Left renal cortex interstitium (tissue), 4 donors: Measurements from ENCODE around the gene GRK6. TPM values are rescaled to one million over a fixed set of nuclear protein-coding genes. Genes with fewer than 3 reads are reported as not detected.

Experiments used
- DNase-seq, 4 donors: peaks; one replicate each; pipeline ENCODE4 v3.0.0-alpha.2; 2013; ENCODE audit warnings: low read depth in 4 of 4, low spot score in 2 of 4, missing footprints in 1 of 4
- polyA plus RNA-seq, 4 donors: library from polyadenylated mRNA; unstranded; fragments of 120-200 nt; gene quantifications; one replicate each; pipeline ENCODE4 v1.2.1, GENCODE V29; 2013; ENCODE audit not compliant: insufficient read length in 4 of 4

GRK6 gene
- polyA plus RNA-seq, 4 donors = 24.8 to 34.1 (median 29.4) TPM

DNA sequence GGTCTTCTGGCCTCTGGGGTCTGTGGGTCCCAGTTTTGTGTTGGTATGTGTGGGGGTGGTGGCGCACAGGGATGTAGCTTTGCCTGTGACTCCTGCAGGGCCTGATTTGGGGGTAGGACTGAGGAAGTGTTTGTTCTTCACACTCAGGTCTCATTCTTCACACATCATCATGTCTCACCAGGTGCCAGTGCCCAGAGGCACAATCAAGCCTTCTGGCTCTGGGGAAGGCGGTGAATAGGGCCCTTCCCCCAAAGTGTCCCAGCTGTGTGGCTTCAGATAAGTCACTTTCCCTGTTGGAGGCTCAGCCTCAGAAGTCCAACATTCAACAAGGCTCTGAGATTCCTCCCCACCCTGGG lies 41.8 kb downstream of the GRK6 start:
- no peak for DNase-seq

DNA sequence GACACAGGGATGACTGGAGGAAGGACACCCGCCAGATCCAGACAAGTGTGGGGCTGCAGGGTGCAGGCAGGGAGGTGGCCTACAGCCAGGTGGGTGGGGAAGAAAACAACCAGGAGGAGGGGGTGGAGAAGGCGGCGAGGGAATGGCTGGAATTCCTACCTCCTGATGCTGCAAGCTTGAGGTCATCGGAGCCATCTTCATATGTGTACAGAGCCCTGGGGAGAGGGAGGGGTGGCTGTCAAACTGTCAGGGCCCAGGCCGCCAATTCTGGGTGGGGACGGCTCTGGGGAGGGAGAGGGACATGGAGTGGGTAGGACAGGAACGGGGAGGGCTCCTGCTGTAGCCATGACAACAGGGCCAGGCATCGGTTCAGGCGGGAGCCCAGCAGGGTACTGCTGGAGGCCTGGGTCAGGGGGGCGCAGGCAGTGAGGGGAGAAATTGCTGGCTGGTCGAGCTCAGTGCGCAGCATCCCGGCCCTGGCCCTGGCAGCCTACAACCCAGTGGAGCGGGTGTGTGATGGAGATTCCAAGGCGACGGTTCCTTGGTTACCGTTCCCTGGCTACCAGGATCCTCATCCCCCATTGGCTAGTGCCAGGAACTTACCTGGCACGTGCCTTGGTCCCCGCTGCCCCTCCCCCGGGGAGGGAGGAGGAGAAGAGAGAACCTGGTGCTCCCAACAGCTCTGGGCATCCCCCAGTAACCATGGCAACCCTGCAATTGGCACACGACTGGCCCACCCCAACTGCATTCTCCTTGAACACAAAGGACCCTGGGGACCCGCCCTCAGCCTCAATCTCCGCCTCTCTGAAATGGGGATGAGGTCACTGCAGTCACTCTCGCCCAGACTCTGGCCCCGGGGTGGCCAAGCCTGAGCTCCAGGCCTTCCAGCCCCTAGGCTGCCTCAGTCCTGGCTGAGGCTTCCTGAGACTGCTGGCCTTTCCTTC lies 42.5 kb downstream of the GRK6 start:
- DNase-seq = no peak

- no peak for DNase-seq
Observed at GRCh38 chr5:177469750-177470525, 43.5 kb downstream of the GRK6 start.

DNA sequence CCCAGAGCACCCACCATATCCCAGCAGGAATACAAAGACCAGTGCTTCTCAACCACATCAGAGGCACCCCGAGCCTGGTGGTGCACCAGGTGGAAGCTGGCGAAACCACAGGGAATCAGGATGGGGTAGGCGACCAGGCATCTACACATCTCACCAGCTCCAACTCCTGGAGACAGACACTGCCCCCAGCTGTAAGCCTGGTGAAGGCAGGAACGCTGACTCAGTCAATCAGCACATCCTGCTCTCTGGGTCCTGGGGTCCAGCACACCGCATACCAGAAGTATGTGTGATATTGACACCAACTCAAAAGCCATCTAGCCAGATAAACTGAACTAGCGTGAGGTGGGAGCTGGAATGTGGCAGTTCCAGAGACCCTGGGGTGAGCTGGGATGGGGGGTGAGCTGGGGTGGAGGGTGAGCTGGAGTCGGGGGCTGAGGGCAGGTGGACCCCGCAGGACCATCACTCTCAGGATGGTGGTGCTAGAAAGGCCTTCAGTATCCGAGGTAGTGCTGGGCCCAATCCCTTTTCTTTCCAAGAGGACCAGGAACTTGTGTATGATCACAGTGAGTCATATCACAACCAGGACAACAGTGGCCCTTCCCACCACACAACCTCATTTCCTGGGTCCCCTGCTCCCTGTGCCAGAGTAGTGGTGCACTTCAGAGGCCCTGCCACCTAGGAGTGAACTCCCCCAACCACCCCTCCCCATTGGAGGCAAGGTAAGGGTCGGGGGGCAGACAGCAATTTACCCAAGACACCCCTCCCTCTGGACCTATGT lies 44.5 kb downstream of the GRK6 start:
- no peak for DNase-seq

DNA sequence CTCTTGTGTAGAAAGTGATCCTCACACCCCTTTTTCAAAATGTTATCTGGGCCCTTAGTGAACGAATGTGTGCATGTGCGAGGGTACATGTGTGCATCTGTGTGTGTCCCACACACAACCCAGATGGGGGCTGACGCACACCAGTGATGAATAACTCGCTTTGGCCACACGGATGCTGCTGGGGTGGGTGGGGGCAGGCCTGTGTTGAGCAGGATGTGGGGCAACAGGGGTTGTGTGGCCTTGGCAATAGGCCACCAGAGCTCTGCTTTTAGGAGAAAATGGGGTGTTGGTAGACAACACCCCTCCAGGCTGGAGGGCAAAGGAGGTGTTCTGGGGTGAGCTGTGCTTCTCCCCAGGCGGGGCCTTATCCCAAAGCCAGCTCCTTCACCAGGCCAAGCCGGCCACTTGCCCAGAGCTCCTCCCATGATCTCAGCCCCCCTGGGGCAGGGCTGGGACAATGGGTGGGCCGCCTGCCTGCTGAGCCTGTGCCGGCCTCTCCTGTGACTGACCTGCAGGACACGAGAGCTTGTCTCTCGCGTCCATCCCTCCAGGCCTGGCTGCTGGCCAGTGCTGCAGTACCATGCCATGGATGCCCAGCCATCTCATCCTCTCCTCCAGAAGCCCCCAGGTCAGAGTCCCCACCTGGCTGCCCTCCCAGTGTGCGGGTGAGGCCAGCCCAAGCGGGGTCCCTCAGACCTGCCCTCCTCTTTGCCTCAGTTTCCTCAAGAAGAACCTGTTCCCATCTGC lies 45.3 kb downstream of the GRK6 start:
- no peak for DNase-seq

GRCh38 chr5:177472460-177473442 lies 46.3 kb downstream of the GRK6 start:
- DNase-seq = no peak

- no peak for DNase-seq
Observed at GRCh38 chr5:177473443-177474001, 47.0 kb downstream of the GRK6 start, which contains the start of gene DBN1. TSS of gene DBN1 (minus strand) at chr5:177473634. CDS start at chr5:177473521, 113 bp downstream.

GRCh38 chr5:177474002-177474476 lies 47.6 kb downstream of the GRK6 start:
- no peak for DNase-seq

GRCh38 chr5:177474846-177475562 lies 48.5 kb downstream of the GRK6 start:
- no peak for DNase-seq

DNA sequence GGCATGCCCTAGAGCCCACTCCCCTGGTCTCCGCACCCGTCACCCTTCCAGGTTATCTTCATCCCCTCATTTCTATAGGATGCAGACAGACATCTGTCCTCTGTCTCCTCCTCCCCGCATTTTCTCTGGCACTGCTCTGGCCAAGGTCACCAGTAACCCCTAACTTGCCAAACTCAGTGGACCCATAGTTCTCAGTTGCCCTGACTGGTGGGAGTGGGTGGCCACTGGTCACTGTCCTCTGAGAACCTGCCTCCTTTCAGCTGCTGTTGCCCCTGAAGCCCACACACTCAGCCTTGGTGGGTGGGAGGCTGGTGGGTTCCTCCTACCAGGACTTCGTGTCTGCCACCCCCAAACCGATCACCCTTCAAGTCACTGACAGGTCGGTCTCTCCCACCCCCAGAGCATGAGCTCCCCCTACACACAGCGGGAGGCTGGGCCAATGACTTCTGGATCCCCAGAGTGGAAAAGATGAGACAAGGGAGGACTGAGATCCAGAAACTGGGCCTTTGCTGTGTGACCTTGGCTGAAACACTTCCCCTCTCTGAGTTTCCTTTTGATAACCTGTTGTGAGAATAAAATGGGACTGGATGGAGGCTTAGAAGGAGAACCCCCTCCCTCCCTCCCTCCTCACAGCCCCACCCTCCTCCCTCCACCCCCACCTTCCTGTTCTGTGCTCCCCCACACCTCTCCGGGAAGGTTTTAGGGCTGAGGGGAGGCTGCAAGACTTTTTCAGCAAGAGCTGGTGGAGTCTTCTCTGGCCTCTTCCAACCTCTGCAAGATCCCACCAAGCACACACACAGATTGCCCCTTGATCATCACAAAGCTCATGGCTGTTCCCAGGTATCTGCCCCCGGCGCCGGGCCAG lies 49.3 kb downstream of the GRK6 start:
- DNase-seq = no peak

- DNase-seq = no peak
Observed at GRCh38 chr5:177476531-177477233, 50.2 kb downstream of the GRK6 start.

- DNase-seq = no peak
Observed at GRCh38 chr5:177477701-177478477, 51.4 kb downstream of the GRK6 start.

GRCh38 chr5:177478711-177479646 lies 52.5 kb downstream of the GRK6 start:
- no peak for DNase-seq

DNA sequence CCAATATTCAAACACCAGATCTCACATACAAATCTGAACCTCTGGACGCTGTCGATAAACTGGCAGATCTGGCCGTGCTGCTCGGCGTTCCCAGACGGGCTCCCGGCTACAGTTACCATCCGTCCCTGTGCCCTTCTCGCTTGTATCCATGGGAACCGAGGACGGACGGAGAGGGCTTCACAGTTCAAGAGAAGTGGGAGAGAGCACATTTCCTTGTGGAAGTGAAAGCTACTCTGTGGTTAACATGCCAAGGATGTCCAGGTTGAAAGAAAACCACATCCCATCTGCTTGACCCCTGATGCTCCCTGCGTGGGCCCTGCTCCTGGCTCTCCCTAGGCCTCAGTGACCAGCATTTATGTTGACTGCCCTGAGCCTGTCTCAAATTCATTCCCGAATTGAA lies 53.3 kb downstream of the GRK6 start:
- no peak for DNase-seq
